ENCODE data around the gene GRIN1.

GRIN1 gene

DNA sequence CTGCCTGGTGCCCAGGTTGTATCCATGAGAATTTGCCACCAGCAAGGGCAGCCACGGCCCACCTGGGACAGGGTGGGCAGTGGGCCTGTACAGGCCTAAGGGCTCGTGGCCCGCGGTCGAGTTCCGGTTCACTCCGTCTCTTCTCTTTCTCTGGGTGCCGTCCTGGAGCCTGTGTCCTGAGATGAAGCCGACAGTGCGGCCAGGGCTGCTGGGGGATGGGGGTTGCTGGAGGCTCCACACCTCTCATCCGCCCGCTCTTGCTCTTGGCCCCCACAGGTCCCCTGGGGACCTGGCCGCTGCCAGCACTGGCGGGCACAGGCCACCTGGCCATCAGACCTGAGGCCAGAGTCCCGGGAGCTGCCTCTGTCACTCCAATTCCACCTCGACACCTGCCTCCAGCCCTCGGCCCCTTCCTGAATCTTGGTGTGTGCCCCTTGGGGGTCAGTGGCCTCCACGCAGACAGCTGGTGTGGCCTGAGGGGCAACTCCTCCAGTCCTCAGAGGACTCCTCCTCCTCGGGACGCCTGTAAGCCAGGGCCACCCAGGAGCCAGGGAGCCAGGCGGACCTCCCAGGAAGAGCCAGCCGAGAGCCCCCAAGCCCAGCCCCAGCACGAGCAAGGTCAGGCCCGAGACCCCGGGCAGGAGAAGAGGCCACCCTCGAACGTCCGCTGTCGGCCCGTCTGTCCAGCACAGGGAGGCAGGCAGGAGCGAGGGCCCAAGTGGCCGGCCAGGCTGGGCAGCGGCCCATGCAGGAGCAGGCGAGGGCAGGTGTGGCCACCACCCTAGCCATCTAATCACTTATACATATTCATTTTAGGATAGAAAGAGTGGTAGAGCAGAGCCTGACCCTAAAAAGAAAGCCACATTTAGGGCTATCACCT lies 25.7 kb downstream of the GRIN1 start:
- no peak for DNase-seq (ENCODE audit: low read depth)

DNA sequence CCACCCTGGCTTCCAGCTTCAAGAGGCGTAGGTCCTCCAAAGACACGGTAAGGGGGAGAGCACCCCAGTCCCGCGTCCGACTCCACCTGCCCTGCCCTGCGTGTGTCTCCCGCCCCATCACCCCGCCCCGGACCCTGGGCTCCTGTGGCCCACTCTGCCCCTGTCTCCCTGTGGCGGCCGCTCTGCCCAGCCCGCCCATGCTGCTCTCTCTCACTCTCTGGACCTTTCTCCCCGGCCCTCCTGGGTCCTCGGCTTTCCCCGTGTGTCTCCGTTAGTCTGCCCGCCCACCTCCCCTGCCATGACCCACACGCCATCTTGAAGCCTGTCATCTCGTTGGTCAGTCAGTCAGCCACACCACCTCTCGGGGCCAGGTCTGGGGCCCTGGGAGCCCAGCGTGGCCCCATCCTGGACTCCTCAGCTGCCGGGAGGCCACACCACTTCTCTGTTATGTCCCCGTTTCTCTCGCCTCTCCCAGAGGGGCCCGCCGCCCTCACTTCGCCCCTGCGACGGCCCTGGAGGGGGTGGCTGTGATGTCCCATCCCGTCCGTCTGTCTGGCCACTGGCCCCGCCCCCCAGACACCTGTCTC lies 26.4 kb downstream of the GRIN1 start:
- DNase-seq (ENCODE audit: low read depth): no peak

DNA sequence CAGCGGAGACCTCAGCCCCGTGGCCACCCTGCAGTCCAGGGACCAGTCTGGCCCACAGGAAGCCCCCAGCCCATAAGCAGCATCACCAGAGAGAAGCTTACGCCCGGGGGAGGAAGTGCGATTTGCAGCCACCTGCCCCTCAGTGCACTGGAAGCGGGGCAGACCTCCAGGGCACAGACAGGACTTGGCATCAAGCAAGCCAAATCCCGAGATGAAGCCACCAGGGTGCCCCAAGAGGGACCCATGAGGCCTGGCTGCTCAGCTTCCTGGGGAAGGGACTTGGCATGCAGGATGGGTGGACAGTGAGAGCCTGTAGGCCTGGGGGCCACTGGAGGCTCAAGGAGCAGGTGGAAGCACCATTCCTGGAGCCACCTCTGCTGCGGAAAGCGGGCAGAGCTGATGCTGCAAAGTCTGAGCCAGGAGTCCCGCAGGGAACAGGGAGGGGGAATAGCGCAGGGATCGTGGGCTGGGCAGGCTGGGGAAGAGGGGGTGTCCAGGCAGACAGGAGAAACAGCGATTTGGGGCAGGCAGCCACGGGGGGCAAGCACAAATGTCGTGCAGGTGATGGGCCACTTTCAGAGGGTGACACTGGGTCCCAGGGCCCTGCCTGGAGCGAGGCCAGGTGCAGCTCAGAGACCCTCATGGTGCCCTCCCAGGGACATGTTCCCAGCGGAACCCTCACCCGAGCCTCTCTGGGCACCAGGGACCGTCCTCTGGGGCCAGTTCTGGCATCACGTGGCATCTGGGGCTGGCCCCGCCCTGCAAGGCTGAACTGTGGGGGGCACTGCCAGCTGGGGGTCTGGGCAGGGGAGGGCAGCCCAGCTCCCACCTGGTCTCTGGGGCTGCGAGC lies 27.7 kb downstream of the GRIN1 start:
- no peak for DNase-seq (ENCODE audit: low read depth)

DNA sequence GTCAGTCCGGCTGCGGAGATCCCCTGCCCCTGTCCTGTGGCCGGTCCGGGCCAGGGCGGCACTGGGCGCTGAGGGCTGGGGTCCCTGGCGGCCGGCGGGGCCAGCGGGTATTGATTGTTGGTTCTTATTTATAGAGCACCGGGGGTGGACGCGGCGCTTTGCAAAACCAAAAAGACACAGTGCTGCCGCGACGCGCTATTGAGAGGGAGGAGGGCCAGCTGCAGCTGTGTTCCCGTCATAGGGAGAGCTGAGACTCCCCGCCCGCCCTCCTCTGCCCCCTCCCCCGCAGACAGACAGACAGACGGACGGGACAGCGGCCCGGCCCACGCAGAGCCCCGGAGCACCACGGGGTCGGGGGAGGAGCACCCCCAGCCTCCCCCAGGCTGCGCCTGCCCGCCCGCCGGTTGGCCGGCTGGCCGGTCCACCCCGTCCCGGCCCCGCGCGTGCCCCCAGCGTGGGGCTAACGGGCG lies 28.4 kb downstream of the GRIN1 start:
- DNase-seq (ENCODE audit: low read depth): no peak

DNA sequence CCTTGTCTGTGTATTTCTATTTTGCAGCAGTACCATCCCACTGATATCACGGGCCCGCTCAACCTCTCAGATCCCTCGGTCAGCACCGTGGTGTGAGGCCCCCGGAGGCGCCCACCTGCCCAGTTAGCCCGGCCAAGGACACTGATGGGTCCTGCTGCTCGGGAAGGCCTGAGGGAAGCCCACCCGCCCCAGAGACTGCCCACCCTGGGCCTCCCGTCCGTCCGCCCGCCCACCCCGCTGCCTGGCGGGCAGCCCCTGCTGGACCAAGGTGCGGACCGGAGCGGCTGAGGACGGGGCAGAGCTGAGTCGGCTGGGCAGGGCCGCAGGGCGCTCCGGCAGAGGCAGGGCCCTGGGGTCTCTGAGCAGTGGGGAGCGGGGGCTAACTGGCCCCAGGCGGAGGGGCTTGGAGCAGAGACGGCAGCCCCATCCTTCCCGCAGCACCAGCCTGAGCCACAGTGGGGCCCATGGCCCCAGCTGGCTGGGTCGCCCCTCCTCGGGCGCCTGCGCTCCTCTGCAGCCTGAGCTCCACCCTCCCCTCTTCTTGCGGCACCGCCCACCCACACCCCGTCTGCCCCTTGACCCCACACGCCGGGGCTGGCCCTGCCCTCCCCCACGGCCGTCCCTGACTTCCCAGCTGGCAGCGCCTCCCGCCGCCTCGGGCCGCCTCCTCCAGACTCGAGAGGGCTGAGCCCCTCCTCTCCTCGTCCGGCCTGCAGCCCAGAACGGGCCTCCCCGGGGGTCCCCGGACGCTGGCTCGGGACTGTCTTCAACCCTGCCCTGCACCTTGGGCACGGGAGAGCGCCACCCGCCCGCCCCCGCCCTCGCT lies 29.0 kb downstream of the GRIN1 start:
- DNase-seq (ENCODE audit: low read depth): no peak

DNA sequence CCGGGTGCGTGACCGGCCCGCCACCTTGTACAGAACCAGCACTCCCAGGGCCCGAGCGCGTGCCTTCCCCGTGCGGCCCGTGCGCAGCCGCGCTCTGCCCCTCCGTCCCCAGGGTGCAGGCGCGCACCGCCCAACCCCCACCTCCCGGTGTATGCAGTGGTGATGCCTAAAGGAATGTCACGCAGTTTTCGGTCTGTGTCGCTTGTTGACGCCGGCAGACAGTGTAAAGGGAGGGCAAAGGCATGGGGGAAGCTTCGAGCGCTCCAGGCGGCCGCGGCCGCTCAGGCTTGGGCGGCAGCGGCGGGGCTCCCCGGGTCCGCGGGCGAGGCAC lies 29.6 kb downstream of the GRIN1 start:
- no peak for DNase-seq (ENCODE audit: low read depth)

DNA sequence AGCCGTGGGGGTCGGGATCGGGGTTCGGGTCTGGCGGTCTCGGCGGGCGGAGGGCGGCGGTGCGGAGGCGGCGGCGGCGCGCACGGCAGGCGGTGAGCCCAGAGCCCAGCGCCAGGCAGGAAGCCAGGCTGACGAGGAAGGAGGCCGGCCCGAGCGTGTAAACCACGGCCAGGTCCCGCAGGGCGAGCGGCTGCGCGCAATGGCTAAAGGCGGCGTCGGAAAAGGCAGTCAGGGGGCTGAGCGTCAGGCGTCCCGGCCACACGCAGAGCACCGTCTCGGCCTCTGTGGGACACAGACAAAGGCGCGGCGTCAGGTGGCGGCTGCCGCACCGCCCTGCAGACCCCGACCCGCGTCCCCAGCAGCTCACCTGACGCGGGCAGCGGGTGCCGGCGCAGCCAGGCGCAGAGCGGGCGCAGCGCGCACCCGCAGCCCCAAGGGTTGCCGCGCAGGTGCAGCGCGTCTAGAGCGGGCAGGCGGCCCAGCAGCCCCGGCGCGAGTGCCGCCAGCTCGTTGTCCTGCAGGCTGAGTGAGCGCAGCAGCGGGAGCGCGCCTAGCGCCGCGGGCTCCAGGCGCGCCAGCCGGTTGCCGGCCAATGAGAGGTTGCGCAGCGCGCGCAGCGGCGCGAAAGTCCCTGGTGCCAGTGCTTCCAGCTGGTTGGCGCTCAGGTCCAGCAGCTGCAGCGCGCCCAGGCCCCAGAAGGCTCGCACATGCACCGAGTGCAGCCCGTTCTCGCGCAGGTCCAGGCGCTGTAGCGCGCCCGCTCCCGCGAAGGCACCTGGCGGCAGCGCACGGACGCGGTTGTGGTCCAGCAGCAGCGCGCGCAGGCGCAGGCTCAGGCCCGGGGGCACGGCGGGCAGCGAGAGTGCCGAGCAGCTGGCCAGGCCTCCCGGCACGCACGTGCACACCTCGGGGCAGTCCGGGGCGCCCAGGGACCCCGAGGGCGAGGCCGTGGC lies 30.2 kb downstream of the GRIN1 start:
- no peak for DNase-seq (ENCODE audit: low read depth)

DNA sequence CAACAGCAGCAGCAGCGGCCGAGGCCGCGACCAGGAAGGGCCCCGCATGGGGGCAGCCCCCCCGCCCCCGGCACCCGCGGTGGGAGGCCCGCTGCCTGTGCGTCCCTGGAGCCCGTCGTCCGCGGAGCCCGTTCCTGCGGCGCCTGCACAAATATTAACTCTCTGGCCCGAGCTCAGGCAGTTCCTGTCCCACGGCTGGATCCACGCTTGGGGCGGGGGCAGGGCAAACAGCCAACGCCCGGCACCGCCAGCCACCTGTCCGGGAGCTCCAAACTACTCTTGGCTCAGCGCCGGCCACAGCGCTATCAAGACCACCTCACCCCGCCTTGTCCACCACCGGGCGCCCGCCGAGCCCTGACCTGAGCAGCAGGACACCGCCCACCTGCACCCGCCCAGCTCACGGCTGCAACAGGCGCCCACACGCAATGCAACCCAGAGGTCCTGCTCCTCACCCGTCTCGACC lies 31.0 kb downstream of the GRIN1 start, which contains the start of gene LRRC26:
TSS of gene LRRC26 (minus strand) at position 156 of the 463 bp plus-strand sequence. CDS start at position 48, 108 bp downstream.
- DNase-seq (ENCODE audit: low read depth): no peak

DNA sequence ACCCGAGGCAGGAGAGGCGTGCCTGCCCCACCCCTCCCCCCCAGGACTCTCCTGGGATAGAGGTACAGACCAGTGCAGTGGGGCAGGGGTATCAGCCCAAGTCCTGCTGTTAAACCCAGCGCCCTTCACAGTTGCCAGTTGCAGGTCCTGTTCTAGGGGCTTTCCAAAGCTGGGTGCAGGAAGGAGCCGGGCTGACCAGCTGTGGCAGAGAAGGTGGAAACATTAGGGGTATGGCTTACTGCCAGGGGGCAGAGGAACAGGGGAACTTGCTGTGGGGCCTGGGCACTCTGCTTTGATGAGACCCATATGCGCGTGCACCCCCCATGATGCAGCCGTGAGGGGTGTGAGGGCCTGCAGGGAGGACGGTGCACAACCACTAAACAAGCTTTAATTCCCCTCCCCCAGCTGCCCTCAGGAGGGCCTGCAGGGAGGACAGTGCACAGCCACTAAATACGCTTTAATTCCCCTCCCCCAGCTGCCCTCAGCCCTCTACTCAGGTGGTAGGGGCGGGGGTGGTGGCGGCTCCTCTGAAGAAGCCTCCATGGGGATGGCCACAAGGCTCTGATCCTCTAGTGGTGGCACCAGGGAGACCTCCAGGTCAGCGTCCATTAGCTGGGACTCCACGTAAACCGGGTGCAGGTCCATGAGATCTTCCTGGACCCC lies 31.7 kb downstream of the GRIN1 start:
- no peak for DNase-seq (ENCODE audit: low read depth)

DNA sequence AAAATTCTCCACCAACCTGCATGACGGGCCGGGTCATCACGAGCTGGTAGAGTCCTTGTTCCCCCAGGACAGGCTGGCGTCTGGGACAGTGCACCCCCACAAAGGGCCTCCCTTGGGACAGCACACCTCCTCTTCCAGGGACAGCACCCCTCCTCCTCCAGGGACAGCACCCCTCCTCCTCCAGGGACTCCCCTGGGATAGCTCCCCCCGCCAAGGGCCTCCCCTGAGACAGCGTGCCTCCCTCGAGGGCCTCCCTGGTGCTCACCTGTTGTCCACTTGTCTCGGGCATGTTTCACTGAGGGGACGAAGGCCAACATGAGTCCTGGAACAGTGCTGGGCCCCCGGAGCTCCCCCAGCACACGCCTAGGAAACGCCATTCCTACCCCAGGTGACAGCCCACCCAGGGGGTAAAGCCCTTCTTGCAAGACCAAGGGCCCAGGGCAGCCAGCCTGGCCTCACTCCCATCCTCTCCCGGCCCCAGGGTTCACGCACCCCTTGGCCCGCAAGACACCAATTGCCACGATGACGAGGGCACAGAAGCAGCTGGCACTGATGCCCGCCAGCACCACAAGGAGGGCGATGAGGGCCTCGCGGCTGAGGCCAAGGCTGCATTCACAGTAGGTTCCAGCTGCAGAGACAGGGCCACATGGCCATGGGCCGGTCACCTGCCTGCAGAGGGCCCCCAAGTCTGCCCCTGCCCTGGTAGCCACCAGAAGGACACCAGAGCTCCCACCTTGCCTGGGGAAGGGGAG lies 32.4 kb downstream of the GRIN1 start:
- no peak for DNase-seq (ENCODE audit: low read depth)

DNA sequence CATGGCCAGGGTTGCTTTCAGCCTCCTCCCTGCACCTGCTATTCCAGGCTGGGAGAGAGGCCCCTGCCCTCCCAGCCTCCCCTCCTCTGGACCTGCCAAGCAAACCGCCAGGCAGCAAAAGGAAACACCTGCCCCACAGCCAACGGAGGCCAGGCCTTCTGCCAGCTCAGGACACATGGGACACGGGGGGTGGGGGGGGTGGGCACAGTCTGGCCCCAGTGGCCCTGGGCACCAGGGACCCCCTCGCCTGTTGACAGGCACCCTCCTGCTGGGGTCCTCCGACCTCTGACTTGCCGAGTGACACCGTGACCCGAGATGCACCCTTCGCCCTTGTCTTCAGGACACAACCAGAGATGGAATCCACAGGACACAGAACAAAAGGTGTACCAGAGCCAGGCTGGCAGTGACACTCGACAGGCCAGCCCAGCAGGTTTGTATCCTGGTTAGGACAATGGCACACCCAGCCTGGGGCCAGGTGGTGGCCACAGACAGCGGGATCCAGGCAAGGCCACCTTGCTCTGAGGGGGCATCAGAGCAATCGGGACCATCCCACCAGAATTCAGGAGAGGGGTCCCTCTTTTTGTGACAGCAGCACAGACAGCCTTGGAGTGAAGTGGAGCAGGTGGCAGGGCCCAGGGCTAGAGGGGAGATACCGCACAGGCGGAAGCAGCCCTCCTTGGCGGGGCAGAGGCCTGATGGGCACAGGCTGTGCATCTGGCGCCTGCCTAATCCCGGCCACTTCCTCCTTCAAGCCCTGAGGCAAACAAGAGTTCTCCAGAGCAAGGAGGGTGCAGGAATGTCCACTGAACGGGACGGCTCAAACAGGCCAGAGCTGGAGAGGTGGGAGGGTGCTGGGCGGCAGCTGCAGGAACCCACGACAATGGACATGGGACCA lies 34.2 kb downstream of the GRIN1 start:
- DNase-seq (ENCODE audit: low read depth): no peak

DNA sequence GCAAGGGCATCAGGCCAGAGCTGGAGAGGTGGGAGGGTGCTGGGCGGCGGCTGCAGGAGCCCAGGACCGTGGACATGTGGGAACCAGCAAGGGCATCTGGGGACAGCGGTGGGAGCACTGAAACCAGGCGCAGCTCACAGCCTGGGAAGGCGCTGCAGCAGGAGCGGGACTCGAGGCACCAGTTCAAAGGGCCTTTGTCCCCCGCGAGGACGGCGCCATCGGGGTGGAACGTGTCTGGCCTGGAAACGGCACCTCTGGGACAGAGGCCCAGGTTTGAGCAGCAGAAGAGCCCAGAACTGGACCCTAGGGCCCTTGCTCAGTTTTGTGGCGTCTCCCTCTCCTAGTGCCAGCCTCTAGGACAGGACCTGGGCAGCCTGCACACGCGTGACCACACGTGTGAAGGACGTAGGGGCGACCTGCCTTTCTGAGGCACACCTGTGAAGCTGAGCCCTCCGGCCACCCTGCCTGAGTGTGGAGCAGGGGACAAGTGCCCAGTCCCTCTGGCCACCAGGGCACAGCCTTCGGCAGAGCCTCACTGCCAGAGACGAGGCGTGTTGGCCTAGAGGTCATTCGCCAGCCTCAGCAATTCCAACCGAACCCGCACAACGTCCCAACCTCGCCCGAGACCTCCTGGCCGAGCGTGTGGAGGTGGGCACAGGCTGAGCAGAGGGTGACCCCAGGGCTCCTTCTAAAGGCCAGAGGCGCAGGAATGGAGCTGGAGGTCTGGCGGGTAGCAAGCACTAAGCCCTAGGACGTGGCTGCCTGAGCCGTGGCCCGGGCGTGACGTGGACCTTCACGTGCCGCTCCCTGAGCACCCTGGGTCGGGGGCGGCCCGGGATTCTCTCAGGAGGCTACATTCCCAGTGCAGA lies 35.1 kb downstream of the GRIN1 start:
- DNase-seq (ENCODE audit: low read depth): no peak

DNA sequence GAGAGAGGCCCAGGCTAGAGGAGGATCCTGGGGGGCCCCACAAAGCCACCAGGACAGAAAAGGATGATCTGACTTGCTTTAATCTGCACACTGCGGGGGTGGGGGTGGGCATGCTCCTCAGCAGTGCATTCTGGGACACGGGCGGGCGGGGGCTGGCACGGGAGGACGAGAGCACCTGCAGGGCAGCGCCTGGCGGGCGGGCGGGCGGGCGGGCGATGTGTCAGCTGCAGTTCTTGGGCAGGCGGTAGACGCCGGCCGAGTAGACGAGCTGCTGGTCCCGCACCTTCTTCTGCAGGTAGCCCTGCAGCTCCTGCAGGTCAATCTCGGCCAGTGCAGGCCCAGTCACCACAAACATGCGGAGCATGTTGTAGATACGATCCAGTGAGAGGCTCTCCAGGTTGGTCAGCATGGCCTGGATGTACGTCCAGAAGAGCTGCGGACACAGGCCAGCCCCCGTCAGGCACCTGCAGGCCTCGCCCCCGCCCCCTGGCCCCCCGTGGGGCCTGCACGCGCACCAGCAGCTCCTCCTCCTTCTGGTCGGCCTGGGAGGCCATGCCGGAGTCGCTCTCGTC lies 35.9 kb downstream of the GRIN1 start:
- DNase-seq (ENCODE audit: low read depth): no peak

DNA sequence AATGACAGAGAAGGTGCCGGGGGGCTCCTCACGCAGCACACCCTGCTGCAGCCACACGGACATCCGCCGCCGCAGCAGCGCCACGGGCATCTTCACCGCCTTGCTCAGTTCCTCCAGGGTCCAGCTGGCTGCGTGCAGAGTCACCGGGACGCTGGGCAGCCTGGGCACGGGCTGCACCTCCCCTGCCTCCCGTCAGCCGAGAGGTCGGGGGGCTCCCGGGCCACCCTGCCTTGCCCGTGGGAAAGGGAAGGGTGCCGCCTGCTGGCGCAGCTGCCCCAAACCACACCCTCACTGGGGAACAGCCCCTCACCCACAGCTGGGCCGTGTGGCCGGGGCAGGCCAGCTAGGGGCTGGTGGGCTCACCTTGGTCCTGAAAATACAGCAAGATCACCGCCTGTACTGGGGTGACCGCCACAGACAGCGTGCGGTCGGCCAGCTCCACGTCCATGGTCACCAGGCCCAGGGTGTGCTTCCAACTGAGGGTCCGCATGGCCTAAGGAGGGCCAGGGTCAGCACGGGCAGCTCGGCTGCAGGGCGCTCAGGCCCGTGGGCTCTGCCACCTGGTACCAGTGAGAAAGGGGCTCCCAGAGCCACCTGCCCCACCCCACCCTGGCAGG lies 36.5 kb downstream of the GRIN1 start:
- DNase-seq (ENCODE audit: low read depth): no peak

DNA sequence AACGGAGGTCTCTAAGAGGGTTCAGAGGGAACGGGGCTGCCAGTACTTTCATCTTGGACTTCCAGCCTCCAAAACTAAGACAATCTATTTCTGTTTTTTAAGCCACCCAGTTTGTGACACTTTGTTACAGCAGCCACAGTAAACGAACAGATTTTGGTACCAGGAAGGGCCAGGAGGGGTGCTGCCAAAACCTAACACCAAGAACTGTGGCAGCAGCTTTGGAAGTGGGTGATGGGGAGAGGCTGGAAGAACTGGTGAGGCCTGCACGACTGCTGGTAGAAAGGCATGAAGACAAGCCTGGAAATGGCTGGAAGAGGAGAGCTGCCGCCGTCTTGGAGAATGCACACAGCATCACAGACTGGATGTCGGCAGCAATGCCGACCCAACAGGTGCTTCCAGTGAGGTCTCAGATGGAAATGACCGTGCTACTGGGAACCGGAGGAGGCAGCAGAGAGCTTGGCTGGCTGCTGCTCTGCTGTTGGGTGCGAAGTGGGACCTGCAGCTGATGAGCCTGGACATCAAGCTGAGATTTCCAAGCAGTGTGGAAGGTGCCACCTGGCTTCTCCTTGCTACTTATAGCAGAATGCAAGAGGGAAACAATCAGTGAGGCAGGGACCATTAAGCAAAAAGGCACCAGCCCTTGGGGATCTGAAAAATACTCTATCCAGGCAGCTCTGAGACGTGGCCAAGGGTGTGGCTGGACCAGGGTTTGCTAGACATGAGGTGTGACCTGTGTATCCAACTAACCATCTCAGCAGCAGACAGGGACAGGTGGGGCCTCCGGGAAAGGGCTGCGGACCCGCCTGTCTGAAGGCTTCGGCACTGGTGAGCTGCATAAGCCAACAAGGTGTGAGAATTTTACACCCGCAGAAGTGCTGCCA lies 37.6 kb downstream of the GRIN1 start:
- DNase-seq (ENCODE audit: low read depth): no peak

All from activated T-helper 9 cell treated with anti-CD3 and anti-CD28 coated beads, Interleukin-2, amount 50 U/mL, for 16 hours (primary cell).